Measurements from ENCODE around the gene FYB2. TPM values are rescaled to one million over a fixed set of nuclear protein-coding genes. Genes with fewer than 3 reads are reported as not detected.

FYB2 gene
- total and polyA plus RNA-seq, 7 donors = 1.4 to 2.3 (median 1.8) TPM; not detected in 4

DNA sequence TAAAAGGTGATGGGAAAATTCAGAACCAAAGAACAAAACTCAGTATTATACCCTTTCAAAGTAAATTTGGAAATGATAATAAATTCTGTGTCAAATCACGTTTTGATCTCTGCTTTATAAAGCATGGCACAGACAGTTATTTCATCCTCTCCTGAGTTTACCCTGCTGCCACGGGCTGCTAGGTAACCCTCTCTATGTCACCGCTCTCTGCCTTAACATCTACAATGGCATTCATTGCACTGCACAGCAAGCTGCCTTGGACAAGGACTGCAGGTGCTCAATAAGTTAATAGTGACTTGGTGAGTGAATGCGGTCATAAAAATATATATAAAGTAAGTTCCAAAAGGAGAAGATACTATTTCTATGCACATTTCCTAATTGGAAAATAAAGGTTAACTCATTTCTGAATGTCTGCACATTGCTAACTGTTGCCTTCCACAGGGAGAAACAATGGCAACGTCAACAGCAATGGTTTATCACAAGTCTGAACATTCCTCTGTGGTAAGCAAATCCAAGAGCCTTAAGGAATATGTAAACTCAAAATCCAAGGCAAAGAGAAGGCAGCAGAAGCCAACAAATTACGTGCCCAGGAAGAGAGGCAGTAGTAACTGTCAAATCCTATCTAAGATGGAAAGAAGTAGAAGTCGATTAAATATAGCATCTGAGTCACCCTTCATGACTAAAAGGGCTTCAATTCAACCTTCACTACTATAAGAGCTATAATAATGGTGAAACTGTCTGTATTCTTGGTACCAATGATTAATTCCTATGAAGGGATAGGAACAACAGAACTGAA, 19.4 kb downstream of the FYB2 start:
- no peak for DNase-seq
- Histone ChIP-seq H3K4me1 (peaks cover 0 to 14% (median 7%) of the 10 kb centered on the region in 4 donors), H3K36me3 (no peaks in the 10 kb centered on the region), H3K27me3 (no peaks in the 10 kb centered on the region), H3K27ac (peak overlapping the region in 1 of 4 donors; percentile 19), H3K4me3 (no peak overlapping the region), H3K9me3 (no peaks in the 10 kb centered on the region)
- 80 to 86% methylated on average over 7 of the region's 7 CpGs for WGBS, 2 donors
- intact Hi-C loops (cut with DNase I) = no loop called here
- no peak for TF ChIP-seq POLR2A (IDR thresholded peaks at IDR 0.05)
- TF ChIP-seq POLR2AphosphoS5 (IDR thresholded peaks at IDR 0.05) = no peak
- TF ChIP-seq EP300 (IDR thresholded peaks at IDR 0.05) = no peak
- TF ChIP-seq, protein P1, sequence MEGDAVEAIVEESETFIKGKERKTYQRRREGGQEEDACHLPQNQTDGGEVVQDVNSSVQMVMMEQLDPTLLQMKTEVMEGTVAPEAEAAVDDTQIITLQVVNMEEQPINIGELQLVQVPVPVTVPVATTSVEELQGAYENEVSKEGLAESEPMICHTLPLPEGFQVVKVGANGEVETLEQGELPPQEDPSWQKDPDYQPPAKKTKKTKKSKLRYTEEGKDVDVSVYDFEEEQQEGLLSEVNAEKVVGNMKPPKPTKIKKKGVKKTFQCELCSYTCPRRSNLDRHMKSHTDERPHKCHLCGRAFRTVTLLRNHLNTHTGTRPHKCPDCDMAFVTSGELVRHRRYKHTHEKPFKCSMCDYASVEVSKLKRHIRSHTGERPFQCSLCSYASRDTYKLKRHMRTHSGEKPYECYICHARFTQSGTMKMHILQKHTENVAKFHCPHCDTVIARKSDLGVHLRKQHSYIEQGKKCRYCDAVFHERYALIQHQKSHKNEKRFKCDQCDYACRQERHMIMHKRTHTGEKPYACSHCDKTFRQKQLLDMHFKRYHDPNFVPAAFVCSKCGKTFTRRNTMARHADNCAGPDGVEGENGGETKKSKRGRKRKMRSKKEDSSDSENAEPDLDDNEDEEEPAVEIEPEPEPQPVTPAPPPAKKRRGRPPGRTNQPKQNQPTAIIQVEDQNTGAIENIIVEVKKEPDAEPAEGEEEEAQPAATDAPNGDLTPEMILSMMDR (IDR thresholded peaks at IDR 0.05) = no peak

DNA sequence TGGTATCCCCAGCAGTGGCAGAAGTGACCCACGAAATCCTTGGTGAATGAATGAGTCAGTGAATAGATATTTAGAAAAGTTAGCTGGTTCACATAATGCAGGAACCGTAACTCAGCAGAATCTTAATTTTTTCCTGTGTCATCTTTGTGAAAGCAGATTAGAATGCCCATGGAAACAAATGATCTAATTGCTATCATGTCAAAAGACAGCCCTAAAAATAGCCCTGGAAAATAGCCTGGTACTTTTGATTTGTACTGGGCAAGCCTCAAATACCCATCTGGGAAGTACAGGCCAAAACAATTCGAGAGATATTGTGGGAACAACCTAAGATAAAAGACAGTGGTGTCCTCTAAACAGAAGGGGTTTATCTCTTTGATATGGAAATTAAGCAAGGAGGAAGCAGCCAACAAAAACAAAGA, 21.1 kb downstream of the FYB2 start:
- H3K4me1 ChIP-seq = peaks cover 0 to 14% (median 7%) of the 10 kb centered on the region in 4 donors
- no peaks in the 10 kb centered on the region for H3K27me3 ChIP-seq
- intact Hi-C loops (cut with DNase I) = no loop called here
- H3K4me3 ChIP-seq = no peak overlapping the region
- no peak for DNase-seq
- 56 to 57% methylated on average over 3 of the region's 3 CpGs for WGBS, 2 donors
- H3K27ac ChIP-seq = no peak overlapping the region
- no peaks in the 10 kb centered on the region for H3K9me3 ChIP-seq
- TF ChIP-seq POLR2A (IDR thresholded peaks at IDR 0.05) = no peak
- TF ChIP-seq, protein P1 (IDR thresholded peaks at IDR 0.05) = no peak
- no peak for TF ChIP-seq EP300 (IDR thresholded peaks at IDR 0.05)
- no peak for TF ChIP-seq POLR2AphosphoS5 (IDR thresholded peaks at IDR 0.05)
- H3K36me3 ChIP-seq = no peaks in the 10 kb centered on the region

DNA sequence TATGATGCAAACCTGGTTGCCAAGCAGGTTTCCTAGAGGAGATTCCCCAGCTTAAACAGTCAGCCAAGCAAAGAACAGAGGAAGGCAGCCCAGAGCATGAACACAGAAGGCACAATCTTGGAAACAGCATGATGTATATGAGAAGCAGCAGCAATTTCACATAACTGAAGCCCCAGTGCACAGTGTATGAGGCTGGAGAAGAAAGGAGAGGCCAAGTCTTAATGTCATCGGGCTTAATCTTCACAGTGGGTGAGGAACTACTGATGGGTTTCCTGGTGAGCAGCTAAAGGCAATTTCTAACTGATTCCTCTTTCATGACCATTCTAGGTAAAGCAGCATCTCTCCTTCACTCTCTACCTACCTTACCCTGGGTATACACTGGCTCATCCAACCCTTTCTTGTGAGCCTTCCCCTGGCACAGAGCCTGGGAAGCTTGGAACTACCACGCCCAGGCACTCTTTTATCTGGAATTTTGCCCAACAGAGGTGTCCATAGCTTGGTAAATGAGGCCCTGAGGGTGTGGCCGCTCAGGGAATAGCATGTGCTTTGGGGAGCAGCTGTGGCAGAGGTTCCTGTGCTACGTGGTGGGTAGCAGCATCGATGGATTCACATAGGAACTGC, 22.0 kb downstream of the FYB2 start:
- H3K36me3 ChIP-seq = no peaks in the 10 kb centered on the region
- no peak for DNase-seq
- TF ChIP-seq POLR2AphosphoS5 (IDR thresholded peaks at IDR 0.05) (no peak), EP300 (IDR thresholded peaks at IDR 0.05) (no peak), POLR2A (IDR thresholded peaks at IDR 0.05) (no peak)
- TF ChIP-seq, protein P1 (IDR thresholded peaks at IDR 0.05) = no peak
- intact Hi-C loops (cut with DNase I) = no loop called here
- H3K9me3 ChIP-seq = no peaks in the 10 kb centered on the region
- no peak overlapping the region for H3K4me3 ChIP-seq
- H3K27ac ChIP-seq = no peak overlapping the region
- H3K4me1 ChIP-seq = peaks cover 0 to 14% (median 7%) of the 10 kb centered on the region in 4 donors
- 20 to 63% methylated on average over 5 of the region's 5 CpGs for WGBS, 2 donors
- no peaks in the 10 kb centered on the region for H3K27me3 ChIP-seq

DNA sequence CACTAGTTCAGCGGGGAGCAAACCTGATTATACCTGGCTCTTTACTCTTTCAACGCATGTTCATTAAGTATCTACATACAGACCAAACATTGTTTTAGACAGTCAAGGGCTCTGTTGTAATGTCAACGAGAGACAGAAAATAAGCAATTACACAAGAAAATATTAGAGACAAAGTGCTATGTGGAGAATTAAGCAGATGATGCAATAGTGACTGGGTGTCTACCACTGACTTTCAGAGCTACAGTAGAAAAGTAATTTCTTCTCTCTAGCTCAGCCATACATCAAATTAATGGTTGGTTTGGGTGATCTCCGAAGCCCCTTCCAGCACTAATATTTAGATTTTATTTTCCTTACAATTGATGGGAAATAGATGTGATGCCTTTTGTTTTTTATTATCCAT, 23.3 kb downstream of the FYB2 start:
- Histone ChIP-seq H3K9me3 (no peaks in the 10 kb centered on the region), H3K4me3 (no peak overlapping the region), H3K27ac (no peak overlapping the region), H3K4me1 (peaks cover 0 to 14% (median 7%) of the 10 kb centered on the region in 4 donors), H3K36me3 (no peaks in the 10 kb centered on the region), H3K27me3 (no peaks in the 10 kb centered on the region)
- intact Hi-C loops (cut with DNase I) = no loop called here
- TF ChIP-seq, protein P1 (IDR thresholded peaks at IDR 0.05) = no peak
- no peak for TF ChIP-seq POLR2AphosphoS5 (IDR thresholded peaks at IDR 0.05)
- TF ChIP-seq EP300 (IDR thresholded peaks at IDR 0.05) = no peak
- no peak for TF ChIP-seq POLR2A (IDR thresholded peaks at IDR 0.05)
- WGBS, 2 donors = 89 to 90% methylated on average over 4 of the region's 4 CpGs
- no peak for DNase-seq

Measured in sigmoid colon (tissue), 7 donors.